Cerebellar nuclear complex (tissue), 1 donor: Measurements from ENCODE around the gene TSTD2.

Source experiments
- DNase-seq, 2 experiments: peaks; one replicate each; lab custom pipeline; 2025; lab: John Stamatoyannopoulos, UW

The TSTD2 gene

DNA sequence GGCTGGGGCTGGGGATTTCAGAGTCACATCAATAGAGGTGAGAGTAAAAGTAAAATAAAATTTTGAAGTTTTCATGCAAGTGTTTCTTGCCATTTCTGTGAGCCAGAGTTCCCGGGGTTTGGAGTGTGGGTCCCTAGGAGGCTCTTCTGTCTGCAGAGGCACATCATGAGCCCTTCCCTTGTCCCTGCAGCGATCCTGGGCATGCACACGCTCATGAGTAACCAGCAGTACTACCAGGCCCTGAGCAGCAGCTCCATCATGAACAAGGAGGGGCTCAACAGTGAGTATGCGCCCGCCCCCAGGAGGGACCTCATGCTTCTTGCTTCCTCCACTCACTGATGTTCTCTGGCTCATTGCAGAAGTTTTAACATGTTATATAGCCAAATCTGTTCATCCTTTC, 70.6 kb downstream of the TSTD2 start:
- no peak for DNase-seq

- no peak for DNase-seq
Measured at GRCh38 chr9:97561501-97561900, 71.7 kb downstream of the TSTD2 start.

- DNase-seq, result no peak
Measured at GRCh38 chr9:97560851-97561250, 72.3 kb downstream of the TSTD2 start.

DNA sequence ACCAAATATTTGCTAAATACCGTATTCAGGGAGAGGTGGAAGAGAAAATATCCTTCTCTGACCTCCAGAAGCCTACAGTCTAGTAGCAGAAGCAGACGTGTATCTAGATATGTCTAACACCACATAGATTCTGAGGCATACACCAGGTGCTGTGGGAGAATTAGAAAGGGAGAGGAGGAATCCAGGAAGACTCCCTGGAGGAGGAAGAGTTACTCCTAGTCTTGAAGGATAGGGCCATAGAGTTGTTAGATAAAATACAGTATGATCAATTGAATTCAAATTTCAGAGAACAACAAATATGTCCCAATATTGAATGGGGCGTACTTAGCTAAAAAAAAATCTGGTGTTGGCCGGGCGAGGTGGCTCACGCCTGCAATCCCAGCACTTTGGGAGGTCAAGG, 73.0 kb downstream of the TSTD2 start:
- DNase-seq, result no peak

DNA sequence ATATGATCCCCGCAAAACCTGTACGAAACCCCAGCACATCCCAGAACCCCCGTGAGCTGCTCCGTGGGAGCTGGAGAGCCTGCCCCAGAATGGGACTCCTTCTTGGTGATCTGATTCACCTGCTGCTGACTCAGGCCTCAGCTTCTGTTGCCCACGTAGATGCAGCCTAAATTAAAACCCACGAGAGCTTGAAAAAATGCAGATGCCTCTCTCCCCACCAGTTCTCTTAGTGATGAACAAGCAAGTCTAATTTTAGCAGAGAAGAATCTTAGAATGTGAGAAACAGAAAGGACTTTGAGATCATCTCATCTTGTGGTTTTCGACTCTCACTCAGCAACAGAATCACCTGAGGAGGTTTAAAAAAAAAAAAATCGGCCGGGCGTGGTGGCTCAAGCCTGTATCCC, 74.1 kb downstream of the TSTD2 start:
- DNase-seq, result no peak

- DNase-seq, result no peak
Measured at GRCh38 chr9:97558701-97559101, 74.5 kb downstream of the TSTD2 start.

DNA sequence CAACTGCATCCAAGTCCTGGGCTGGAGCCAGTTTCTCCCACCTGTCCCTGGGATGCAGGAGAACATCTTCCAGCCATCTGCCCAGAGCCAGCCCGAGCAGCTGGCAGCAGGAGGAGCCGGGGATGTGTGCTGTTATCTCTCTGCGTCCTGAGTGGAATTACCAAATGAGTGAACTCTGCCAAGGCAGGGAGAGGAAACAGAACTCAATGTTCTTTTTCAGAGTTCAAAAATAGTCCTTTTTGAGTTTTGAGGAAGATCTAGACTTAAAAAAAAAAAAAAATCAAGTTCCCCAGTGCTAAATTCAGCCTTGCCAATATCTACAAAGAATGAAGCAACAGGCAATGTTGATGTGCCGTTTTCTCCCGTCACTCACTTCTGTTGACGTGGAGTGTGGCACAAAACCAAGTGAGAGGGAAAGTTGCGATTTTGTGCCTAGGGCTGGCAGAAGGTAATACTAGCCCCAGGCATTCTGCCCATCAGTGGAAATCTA, 75.5 kb downstream of the TSTD2 start:
- peak in 1 of 2 experiments; percentile 48 for DNase-seq

GRCh38 chr9:97556721-97557605, 76.2 kb downstream of the TSTD2 start:
- no peak for DNase-seq

GRCh38 chr9:97556036-97556720, 77.0 kb downstream of the TSTD2 start:
- DNase-seq, result no peak

- no peak for DNase-seq
Measured at GRCh38 chr9:97555164-97555563, 78.0 kb downstream of the TSTD2 start.

- no peak for DNase-seq
Measured at GRCh38 chr9:97554566-97555075, 78.5 kb downstream of the TSTD2 start.

GRCh38 chr9:97553841-97554240, 79.3 kb downstream of the TSTD2 start:
- no peak for DNase-seq

GRCh38 chr9:97553141-97553540, 80.0 kb downstream of the TSTD2 start:
- no peak for DNase-seq

DNA sequence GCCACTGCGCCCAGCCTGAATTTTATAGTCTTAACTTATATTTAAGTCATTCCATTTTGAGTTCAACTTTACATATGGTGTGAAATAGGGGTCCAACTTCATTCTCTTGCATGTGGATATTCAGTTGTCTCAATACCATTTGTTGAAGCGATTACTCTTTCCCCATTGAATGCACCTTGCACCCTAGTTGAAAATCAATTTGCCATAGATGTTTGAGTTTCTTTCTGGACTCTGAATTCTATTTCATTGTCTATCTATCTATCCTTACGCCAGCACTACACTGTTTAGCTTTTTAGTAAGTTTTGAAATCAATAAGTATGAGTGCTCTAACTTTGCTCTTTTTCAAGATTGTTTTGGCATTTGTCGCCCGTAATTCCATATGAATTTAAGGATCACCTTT, 81.9 kb downstream of the TSTD2 start:
- DNase-seq, result no peak

DNA sequence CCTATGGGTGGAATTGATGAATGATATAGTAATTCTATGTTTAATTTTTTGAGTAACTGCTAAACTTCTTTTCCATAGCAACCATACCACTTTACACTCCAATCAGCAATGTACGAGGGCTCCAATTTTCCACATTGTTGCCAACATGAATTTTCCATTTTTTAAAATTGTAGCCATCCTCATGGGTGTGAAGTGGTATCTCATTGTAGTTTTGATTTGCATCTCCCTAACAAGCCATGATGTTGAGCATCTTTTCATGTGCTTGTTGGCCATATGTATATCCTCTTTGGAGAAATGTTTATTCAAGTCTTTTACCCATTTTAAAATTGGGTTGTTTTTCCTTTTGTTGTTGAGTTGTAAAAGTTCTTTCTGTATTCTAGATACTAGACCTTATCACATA, 82.8 kb downstream of the TSTD2 start:
- no peak for DNase-seq
